ENCODE measurements around the gene TEP1. TPM values are rescaled to one million over a fixed set of nuclear protein-coding genes. Genes with fewer than 3 reads are reported as not detected.
"Not testable (repeated sequence)": the region's sequence is repeated elsewhere in the genome, so short reads cannot be mapped to it uniquely, and the experiment has no call there.

TEP1 gene
- polyA plus RNA-seq, 1 donor = 21.5 TPM

DNA sequence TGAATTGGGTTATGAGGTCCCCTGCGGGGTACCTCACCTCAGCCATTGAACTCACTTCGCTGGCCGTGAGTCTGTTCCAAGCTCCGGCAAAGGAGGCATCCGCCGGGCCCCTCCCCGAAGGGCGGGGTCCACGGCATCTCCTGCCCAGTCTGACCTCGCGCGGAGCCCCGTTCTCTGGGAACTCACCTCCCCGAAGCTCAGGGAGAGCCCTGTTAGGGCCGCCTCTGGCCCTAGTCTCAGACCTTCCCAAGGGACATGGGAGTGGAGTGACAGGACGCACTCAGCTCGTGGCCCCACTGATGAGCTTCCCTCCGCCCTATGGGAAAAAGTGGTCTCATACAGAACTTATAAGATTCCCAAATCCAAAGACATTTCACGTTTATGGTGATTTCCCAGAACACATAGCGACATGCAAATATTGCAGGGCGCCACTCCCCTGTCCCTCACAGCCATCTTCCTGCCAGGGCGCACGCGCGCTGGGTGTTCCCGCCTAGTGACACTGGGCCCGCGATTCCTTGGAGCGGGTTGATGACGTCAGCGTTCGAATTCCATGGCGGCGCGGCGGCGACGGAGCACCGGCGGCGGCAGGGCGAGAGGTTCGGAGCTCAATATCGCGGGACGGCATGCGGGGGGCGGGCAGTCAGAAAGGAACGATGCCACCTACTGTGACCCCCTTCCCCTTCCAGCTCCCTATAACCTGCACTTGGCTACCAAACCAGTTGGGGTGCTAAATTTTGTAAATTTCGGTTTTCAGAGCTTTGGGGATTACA, 70.0 kb downstream of the TEP1 start, which contains the start of gene PARP2:
Gene PARP2, plus strand, starts transcription at position 544 of the 770 bp plus-strand sequence. Its CDS starts 7 bp downstream, at position 551.
- DNase-seq = peak; percentile 100

DNA sequence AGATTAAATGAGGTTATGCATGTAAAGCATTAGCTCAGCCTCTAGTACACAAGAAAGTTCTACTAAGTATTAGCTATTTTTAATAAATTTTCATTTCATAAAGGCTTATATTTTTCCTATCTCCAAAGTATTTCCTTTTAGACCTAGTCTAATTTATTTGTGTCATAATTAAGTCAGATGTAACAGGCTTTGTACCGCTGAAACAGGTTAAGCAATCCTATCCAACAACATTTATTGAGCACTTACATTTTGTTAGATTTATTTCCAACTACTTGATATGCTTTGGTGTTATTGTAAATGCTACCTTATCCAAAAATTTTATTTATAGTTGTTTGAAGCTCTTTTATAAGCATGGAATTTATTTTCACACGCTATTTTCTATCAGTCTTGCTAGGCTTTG, 71.7 kb downstream of the TEP1 start:
- no peak for DNase-seq

DNA sequence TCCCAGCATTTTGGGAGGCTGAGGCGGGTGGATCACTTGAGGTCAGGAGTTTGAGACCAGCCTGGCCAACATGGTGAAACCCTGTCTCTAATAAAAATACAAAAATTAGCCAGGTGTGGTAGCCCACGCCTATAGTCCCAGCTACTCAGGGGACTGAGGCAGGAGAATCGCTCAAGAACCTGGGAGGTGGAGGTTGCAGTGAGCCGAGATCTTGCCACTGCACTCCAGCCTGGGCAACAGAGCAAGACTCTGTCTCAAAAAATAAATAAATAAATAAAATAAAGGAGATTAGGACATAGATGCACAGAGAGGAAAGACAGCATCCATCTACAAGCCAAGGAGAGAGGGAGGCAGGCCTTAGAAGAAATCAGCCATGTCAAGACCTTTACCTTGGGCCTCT, 72.3 kb downstream of the TEP1 start:
- DNase-seq = not testable (repeated sequence)

DNA sequence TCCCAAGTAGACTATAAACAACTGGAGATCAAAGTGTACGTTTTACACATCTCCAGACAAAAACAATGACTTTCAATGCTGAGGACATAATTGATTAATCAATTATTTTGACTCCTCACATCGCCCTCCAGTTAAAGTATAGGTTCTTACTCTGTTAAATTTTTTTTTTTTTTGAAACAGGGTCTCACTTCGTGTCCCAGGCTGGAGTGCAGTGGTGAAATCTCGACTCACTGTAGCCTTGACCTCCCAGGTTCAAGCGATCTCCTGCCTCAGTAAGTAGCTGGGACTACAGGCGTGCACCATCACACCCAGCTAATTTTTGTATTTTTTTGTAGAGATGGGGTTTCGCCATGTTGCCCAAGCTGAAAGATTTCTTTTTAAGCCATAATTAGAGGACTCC, 79.3 kb downstream of the TEP1 start:
- no peak for DNase-seq

DNA sequence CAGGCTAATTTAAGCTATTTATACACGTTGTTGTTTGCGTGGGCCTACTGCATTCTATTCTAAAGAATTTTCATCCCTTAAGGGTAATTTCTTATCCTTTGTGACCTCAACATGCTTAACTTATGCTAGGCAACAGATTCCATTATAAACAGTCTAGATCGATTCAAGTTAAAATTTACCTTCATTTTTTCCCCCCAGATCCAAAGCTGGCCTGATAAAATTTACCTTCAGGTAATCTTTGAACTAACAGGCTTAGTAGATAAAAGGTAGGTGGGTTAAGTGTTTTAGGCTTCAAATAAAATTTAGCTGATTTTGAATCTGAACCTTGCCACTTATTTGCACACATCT, 79.8 kb downstream of the TEP1 start:
- no peak for DNase-seq

DNA sequence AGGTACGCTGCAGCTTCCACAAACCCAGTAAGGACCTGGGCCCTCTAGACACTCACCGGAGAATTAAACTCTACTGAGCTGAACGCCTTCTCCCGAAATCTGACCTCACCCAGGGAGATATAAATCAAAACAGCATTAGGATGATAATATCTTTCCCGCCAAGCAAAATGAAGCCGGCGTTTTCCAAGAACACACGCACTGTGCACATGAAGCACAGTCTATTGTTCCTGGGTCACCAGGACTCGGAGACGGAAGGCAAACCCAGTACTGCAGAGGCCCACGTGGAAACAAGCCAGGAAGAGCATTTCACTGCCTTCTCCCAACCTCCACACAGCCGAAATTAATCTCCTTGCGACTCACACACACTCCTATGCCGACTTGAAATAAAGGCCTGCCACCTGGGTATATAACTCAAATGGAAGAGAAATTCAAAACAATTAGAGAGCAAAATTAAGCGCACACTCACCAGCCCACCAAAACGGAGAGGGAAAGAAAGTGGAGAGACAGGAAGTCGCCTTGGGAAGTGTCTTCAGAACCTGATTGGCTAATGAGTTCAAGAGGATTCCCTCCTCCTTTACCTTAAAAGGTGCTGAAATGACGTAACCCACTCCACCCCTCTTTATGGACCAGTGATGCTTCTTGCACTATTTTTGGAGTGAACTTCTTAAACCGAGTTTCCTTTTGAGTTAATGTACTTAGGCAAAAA, 80.4 kb downstream of the TEP1 start, which contains the start of gene CCNB1IP1:
Gene CCNB1IP1, minus strand, starts transcription at position 492 of the 706 bp plus-strand sequence. CDS start 16,756 bp downstream, outside the sequence.
- peak; percentile 92 for DNase-seq

DNA sequence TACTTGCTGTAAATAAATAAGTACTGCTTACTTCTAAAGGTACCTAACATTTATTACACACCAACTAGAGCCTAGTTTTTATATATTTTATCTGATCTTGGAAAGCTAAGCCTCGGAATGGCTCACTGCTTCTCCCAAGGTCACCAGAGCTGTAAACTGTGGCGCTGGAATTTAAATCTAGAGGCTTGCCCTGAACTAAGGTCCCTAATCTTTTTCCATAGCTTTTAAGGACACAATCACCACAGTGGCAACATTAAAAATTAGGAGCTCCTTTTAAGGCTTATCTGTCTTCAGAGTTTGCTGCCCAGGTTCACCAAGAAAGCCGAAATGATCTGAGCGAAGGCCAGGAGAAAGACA, 80.9 kb downstream of the TEP1 start:
- DNase-seq = peak; percentile 61

DNA sequence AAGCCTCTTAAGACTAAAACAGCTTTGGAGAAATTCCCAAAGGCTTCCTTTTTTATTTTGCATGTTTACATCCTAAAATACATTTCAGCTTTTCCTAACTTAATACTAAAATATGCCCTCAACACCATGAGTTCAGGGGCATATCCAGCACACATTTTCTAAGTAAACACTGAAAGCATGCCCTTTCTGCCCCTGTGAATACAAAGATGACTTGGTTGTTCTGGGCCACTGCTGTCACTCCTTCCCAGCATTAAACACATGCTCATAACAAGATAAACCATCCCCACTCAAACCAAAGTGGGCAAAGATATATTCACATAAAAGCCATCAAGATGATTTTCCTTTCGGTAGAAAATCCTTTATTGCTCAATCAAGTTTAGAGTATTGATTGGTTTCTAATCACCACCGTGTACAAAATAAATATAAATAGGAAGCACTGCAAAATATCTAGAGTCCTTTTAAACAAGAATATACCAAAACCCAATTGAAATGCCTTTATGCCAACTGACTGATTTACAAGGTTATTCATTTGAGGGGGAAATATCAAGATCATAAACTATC, 82.2 kb downstream of the TEP1 start:
- DNase-seq = no peak

DNA sequence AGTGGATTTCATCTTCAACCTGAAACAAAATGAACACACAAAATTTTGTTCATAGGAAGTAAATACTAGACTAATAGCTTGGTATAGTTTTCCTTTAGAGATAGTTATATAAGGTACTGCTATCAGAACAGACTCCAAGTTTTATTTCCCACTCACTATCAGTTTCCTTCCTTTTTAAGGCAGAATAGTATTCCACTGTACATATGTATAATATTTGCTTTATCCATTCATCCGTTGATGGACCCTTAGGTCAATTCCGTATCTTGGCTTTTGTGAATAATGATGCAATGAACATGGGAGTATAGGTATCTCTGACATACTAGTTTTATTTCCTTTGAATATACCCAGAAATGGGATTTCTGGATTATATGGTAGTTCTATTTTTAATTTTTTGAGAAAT, 83.9 kb downstream of the TEP1 start:
- no peak for DNase-seq

DNA sequence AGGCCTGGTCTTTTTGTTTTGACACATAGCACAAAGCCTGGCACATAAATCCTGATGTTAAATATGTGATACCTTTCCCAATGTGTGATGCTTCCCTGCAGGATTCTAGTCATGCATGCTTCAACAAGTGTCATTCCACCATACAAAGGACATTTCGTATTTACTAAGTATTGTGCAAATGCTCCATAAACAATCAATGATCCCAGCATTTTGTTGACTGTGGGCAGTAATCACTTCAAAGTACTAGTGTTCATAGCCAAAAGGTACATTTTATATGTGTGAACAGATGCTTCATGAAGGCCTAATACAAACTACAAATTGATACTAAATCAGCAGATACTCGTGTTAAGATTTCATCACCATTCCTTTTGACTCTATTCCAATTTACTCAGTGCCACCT, 84.6 kb downstream of the TEP1 start:
- no peak for DNase-seq

DNA sequence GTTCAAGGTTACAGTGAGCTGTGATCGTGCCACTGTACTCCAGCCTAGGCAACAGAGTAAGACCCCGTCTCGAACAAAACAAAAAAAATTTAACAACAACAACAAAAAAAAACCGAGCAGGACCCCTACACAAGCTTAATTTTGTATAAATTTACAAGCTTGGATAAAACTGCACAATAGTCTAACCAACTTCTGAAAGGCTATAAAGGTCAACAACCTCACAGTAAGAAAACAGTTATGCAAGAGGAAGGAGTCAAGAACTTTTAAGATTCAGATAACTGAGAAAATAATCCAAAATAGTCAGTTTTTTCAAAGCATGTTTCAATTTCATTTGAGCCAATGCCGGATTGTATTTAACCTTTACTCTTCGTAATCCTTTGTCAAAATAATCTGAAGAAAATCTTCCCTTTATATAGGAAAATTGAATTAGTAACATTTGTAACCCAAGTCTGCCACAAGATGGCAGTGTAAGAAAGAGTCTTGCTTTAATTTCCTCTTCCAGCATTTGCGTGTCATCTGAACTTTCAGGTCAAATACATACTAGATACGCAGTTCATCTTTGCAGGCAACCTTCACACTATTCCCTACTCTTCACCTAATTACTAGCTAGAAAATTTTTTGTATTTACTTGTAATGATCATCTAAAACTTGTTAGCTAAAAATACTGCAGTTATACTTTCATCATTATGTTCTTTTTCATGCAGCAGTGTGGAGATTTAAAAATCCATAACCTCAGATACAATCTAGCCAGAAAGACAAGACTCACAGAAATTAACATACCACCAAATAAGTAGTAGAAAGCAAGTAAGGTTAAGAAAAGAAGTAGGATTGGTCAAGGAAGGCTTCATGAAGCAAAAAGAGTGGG, 86.1 kb downstream of the TEP1 start:
- peak; percentile 70 for DNase-seq

DNA sequence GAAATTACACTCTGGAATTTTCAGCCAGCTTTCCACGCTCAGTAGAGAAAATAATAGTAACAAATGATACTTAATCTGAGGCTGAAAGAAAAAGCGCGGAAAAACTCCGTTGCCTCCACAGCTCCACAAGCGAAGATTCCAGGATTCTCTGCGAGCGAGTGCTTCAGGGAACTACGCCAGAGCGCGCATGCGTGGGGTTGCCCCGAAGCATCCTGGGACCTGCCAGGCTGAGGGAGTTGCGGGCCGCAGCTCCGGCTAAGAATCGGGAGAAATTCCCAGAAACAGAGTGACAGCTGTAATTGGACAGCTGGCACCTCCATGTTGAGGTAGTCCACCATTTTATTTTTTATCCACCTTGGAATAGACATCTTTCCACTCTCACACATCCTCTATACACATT, 95.6 kb downstream of the TEP1 start:
- DNase-seq = no peak

Other genes starting within 250 kb of the TEP1 start
- gene OR11G2, start 222.6 kb downstream of the TEP1 start, polyA plus RNA-seq (ENCODE audit: insufficient read length) = not detected
- gene OR11H6, start 189.8 kb downstream of the TEP1 start, polyA plus RNA-seq (ENCODE audit: insufficient read length) = not detected
- gene OR11H7, start 184.5 kb downstream of the TEP1 start, polyA plus RNA-seq (ENCODE audit: insufficient read length) = 0.98 TPM
- gene OR11H4, start 174.2 kb downstream of the TEP1 start, polyA plus RNA-seq (ENCODE audit: insufficient read length) = 0.13 TPM
- 28.9 TPM for gene TTC5, start 107.5 kb downstream of the TEP1 start, polyA plus RNA-seq (ENCODE audit: insufficient read length)
- 127 TPM for gene CCNB1IP1, start 80.2 kb downstream of the TEP1 start, polyA plus RNA-seq (ENCODE audit: insufficient read length)
- 72.2 TPM for gene PARP2, start 69.9 kb downstream of the TEP1 start, polyA plus RNA-seq (ENCODE audit: insufficient read length)
- 0.60 TPM for gene KLHL33, start 22.7 kb upstream of the TEP1 start, polyA plus RNA-seq (ENCODE audit: insufficient read length)
- gene OSGEP, start 41.3 kb upstream of the TEP1 start, polyA plus RNA-seq (ENCODE audit: insufficient read length) = 85.7 TPM
- gene APEX1, start 41.7 kb upstream of the TEP1 start, polyA plus RNA-seq (ENCODE audit: insufficient read length) = 289 TPM
- 37.0 TPM for gene PIP4P1, start 47.9 kb upstream of the TEP1 start, polyA plus RNA-seq (ENCODE audit: insufficient read length)
- 74.1 TPM for gene PNP, start 55.9 kb upstream of the TEP1 start, polyA plus RNA-seq (ENCODE audit: insufficient read length)
- gene RNASE10, start 92.0 kb upstream of the TEP1 start, polyA plus RNA-seq (ENCODE audit: insufficient read length) = 0.13 TPM
- not detected for gene RNASE9, start 147.5 kb upstream of the TEP1 start, polyA plus RNA-seq (ENCODE audit: insufficient read length)
- not detected for gene RNASE11, start 174.5 kb upstream of the TEP1 start, polyA plus RNA-seq (ENCODE audit: insufficient read length)
- not detected for gene RNASE12, start 177.9 kb upstream of the TEP1 start, polyA plus RNA-seq (ENCODE audit: insufficient read length)
- gene OR6S1, start 228.2 kb upstream of the TEP1 start, polyA plus RNA-seq (ENCODE audit: insufficient read length) = not detected

All from left kidney (tissue), 2 donors.